OCI-LY3 (cell line): ENCODE data around the gene CDK17.
"Not testable (repeated sequence)": the region's sequence is repeated elsewhere in the genome, so short reads cannot be mapped to it uniquely, and the experiment has no call there.

Source experiments
- H2AFZ ChIP-seq: fragments of 200-600, 300-600 bp; shearing (Covaris generic); 2 replicates; pipeline ENCODE4 v1.6.0; 2014; ENCODE audit warnings: antibody characterized with exemption, low read depth, low read length
- H3K27ac ChIP-seq: fragments of 200-600, 300-600 bp; sonication (generic); 2 replicates; pipeline ENCODE4 v1.5.1; 2014; ENCODE audit warnings: mild to moderate bottlenecking, low read length, moderate library complexity, mixed read lengths
- H3K27me3 ChIP-seq: fragments of 200-600, 300-600 bp; sonication (generic); 2 replicates; pipeline ENCODE4 v1.6.1; 2014; ENCODE audit warnings: low read depth, low read length, mixed read lengths
- H3K36me3 ChIP-seq: fragments of 200-600, 300-600 bp; sonication (generic); replicated peaks from 2 replicates; pipeline ENCODE3; 2014; ENCODE audit warnings: low read depth, low read length, mixed read lengths
- H3K4me1 ChIP-seq: fragments of 300-600, 200-600 bp; sonication (generic); 2 replicates; pipeline ENCODE4 v1.6.1; 2014; ENCODE audit warnings: low read length, mixed read lengths
- H3K4me2 ChIP-seq: fragments of 200-600, 300-600 bp; sonication (generic); 2 replicates; pipeline ENCODE4 v1.6.1; 2014; ENCODE audit warnings: low read length, mixed read lengths
- H3K4me3 ChIP-seq: fragments of 300-600, 200-600 bp; sonication (generic); 2 replicates; pipeline ENCODE4 v1.5.1; 2014; ENCODE audit warnings: antibody characterized with exemption, mild to moderate bottlenecking, low read length, moderate library complexity
- H3K79me2 ChIP-seq: fragments of 300-600, 200-600 bp; shearing (Covaris generic); 2 replicates; pipeline ENCODE4 v1.6.1; 2014; ENCODE audit warnings: mild to moderate bottlenecking, low read length, mixed read lengths
- H3K9ac ChIP-seq: fragments of 300-600, 200-600 bp; shearing (Covaris generic); 2 replicates; pipeline ENCODE4 v1.6.0; 2014; ENCODE audit warnings: mild to moderate bottlenecking, low read length, moderate library complexity
- H3K9me3 ChIP-seq: fragments of 200-600, 300-600 bp; shearing (Covaris generic); 2 replicates; pipeline ENCODE4 v1.6.1; 2014; ENCODE audit warnings: low read length, mixed read lengths; ENCODE audit not compliant: insufficient read depth
- H4K20me1 ChIP-seq: fragments of 200-600, 300-600 bp; sonication (generic); 2 replicates; pipeline ENCODE4 v1.6.1; 2016; ENCODE audit warnings: low read length, mixed read lengths; ENCODE audit not compliant: insufficient read depth
- EZH2phosphoT487 ChIP-seq: fragments of 200-600 bp; shearing (Covaris generic); IDR thresholded peaks from 2 replicates; pipeline ENCODE4 v1.6.1; 2018; ENCODE audit warnings: antibody characterized with exemption, mixed run types, low read depth
- TF ChIP-seq, protein P1 (sequence below): fragments of 200-600, 300-600 bp; sonication (generic); IDR thresholded peaks from 2 replicates; pipeline ENCODE4 v1.5.1; 2014; ENCODE audit warnings: antibody characterized with exemption, low read length, low read depth

The CDK17 gene

DNA sequence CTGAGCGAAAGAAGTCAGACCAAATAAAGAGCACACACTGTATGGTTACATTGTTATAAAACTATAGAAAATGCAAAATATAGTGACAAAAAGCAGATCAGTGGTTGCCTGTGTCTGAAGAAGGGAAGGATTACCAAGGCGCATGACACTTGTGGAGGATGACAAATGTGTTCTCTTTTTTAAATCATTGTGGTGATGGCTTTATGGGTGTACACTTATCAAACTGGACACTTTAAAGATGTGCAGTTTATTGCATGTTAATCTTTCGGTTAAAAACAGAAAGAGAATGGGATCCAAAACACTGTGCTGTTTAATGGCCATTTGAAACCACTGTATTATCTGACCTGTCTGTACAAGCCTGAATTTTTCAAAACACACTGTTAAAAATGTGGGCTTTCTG, 8.8 kb upstream of the CDK17 start:
- Histone ChIP-seq H3K27me3 (no peaks in the 10 kb centered on the region), H2AFZ (no peak overlapping the region), H3K4me1 (peaks cover 23% of the 10 kb centered on the region), H3K9me3 (no peaks in the 10 kb centered on the region), H3K4me3 (no peak overlapping the region), H3K79me2 (no peaks in the 10 kb centered on the region), H3K9ac (no peak overlapping the region), H3K36me3 (no peaks in the 10 kb centered on the region), H3K27ac (no peak overlapping the region), H4K20me1 (no peaks in the 10 kb centered on the region), H3K4me2 (no peak overlapping the region)
- TF ChIP-seq EZH2phosphoT487, result no peak
- TF ChIP-seq, protein P1, sequence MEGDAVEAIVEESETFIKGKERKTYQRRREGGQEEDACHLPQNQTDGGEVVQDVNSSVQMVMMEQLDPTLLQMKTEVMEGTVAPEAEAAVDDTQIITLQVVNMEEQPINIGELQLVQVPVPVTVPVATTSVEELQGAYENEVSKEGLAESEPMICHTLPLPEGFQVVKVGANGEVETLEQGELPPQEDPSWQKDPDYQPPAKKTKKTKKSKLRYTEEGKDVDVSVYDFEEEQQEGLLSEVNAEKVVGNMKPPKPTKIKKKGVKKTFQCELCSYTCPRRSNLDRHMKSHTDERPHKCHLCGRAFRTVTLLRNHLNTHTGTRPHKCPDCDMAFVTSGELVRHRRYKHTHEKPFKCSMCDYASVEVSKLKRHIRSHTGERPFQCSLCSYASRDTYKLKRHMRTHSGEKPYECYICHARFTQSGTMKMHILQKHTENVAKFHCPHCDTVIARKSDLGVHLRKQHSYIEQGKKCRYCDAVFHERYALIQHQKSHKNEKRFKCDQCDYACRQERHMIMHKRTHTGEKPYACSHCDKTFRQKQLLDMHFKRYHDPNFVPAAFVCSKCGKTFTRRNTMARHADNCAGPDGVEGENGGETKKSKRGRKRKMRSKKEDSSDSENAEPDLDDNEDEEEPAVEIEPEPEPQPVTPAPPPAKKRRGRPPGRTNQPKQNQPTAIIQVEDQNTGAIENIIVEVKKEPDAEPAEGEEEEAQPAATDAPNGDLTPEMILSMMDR, result no peak

DNA sequence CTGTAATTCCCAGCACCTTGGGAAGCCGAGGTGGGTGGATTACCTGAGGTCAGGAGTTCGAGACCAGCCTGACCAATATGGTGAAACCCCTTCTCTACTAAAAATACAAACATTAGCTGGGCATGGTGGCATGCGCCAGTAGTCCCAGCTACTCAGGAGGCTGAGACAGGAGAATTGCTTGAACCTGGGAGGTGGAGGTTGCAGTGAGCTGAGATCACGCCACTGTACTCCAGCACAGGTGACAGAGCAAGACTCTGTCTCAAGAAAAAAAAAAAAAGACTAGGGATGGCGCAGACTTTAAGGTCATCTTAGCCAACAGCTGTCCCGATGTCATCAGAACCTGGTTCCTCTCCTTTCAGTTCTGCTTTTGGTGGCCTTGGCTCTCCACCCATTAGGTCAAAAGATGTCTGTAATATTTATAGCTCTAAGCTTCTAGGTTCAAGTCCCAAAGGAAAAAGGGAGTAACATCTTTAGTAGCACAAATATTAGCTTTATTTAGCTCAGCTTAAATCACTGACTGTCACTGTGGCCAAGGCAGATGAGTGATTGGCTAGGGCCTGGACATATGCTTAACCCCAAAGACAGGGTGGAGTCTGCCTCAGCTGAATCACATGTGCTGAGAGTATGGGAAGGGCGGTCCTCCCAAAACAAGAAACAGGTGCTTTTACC, 7.3 kb upstream of the CDK17 start:
- peak overlapping the region; percentile 72 for H3K4me2 ChIP-seq
- H4K20me1 ChIP-seq, H3K36me3 ChIP-seq, H3K27me3 ChIP-seq, H3K79me2 ChIP-seq, H3K9me3 ChIP-seq: not testable (repeated sequence)
- peak overlapping the region; percentile 36; the same call in 1 of the 2 replicates for H3K27ac ChIP-seq
- peak overlapping the region; percentile 39 for H3K4me3 ChIP-seq
- peak overlapping the region; percentile 8; the same call in 1 of the 2 replicates for H3K9ac ChIP-seq
- H2AFZ ChIP-seq, result peak overlapping the region; percentile 51; the same call in 1 of the 2 replicates
- peaks cover 29% of the 10 kb centered on the region for H3K4me1 ChIP-seq

DNA sequence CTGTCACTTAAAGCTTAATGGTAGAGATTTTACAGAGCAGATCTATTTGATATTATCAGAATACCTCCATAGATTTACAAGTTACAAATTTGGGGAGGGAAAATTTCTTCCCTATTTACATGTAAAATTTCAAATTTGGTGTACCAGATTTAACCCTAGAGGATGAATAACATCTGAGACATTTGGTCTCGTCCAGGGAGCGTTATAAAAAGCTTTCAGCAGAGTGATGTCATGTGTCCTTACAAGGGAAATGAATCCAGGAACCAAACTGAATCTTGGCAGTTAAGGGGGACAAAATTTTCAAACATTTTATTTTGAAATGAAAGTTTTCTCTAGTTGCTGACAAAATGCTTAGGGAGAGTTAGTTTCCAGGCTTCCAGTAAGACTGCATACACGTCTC, 4.5 kb upstream of the CDK17 start:
- H3K9me3 ChIP-seq, result no peaks in the 10 kb centered on the region
- no peak overlapping the region for H3K9ac ChIP-seq
- H3K79me2 ChIP-seq, result no peaks in the 10 kb centered on the region; the same call in 1 of the 2 replicates
- H2AFZ ChIP-seq, result 0 out of 2 replicates have a peak overlapping the region, but pooled peaks have one; percentile 19
- no peaks in the 10 kb centered on the region for H4K20me1 ChIP-seq
- TF ChIP-seq, protein P1, result no peak
- no peak for TF ChIP-seq EZH2phosphoT487
- no peaks in the 10 kb centered on the region for H3K36me3 ChIP-seq
- H3K27ac ChIP-seq, result no peak overlapping the region
- H3K27me3 ChIP-seq, result no peaks in the 10 kb centered on the region
- peaks cover 32% of the 10 kb centered on the region for H3K4me1 ChIP-seq
- H3K4me2 ChIP-seq, result no peak overlapping the region
- H3K4me3 ChIP-seq, result no peak overlapping the region

DNA sequence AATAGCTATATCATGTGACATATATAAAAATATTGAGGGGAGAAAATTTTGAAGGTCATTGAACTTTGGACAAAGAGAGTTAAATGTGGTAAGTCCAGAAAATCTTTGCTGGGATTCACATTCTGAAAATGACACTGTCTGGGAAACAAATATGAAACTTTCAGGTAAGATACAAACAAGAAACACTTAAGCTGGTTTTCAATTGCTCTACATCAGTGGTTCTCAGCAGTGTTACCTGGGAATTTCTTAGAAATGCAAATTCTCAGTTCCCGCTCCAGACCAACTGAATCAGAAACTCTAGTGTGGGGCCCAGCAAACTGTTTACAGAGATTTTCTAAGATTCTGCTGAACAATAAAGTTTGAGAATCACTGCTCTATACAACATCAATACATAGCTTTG, 3.6 kb upstream of the CDK17 start:
- H3K27ac ChIP-seq, result no peak overlapping the region
- H4K20me1 ChIP-seq, result peaks cover 1% of the 10 kb centered on the region
- H3K9me3 ChIP-seq, result no peaks in the 10 kb centered on the region
- peaks cover 7% of the 10 kb centered on the region for H3K79me2 ChIP-seq
- H3K36me3 ChIP-seq, result no peaks in the 10 kb centered on the region
- peaks cover 32% of the 10 kb centered on the region for H3K4me1 ChIP-seq
- H3K4me3 ChIP-seq, result no peak overlapping the region
- no peak for TF ChIP-seq EZH2phosphoT487
- TF ChIP-seq, protein P1, result no peak
- H2AFZ ChIP-seq, result no peak overlapping the region
- H3K9ac ChIP-seq, result no peak overlapping the region
- H3K27me3 ChIP-seq, result no peaks in the 10 kb centered on the region
- no peak overlapping the region for H3K4me2 ChIP-seq

DNA sequence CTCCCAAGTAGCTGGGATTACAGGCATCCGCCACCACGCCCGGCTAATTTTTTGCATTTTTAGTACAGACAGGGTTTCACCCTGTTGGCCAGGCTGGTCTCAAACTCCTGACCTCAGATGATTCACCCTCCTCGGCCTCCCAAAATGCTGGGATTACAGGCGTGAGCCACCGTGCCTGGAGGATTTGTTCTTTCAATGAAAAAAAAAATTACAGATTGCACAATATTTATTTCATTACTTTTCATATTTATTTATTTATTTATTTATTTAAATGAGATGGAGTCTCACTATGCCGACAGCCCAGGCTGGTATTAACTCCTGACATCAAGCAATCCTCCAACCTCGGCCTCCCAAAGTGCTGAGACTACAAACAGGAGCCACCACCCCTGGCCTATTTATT, 2.3 kb upstream of the CDK17 start:
- not testable (repeated sequence) for H3K36me3 ChIP-seq, H3K9me3 ChIP-seq, H2AFZ ChIP-seq, H3K4me2 ChIP-seq, H3K27ac ChIP-seq, H3K9ac ChIP-seq, H3K27me3 ChIP-seq, H3K4me3 ChIP-seq
- peaks cover 21% of the 10 kb centered on the region for H3K79me2 ChIP-seq
- H3K4me1 ChIP-seq, result peaks cover 36% of the 10 kb centered on the region
- peaks cover 15% of the 10 kb centered on the region for H4K20me1 ChIP-seq
